Stimulated activated CD8-positive, alpha-beta memory T cell treated with anti-CD3 and anti-CD28 coated beads, Interleukin-15, amount 100 ng/mL, for 48 hours (primary cell): ENCODE results near the gene HIF3A.
"Not testable (repeated sequence)": the region's sequence is repeated elsewhere in the genome, so short reads cannot be mapped to it uniquely, and the experiment has no call there.

ENCODE experiments used
- DNase-seq, 2 donors: peaks; one replicate each; pipeline ENCODE4 v3.0.0-alpha.2; 2020; ENCODE audit warnings: low read depth in 2 of 2

HIF3A gene

GRCh38 chr19:46357846-46358583, 61.2 kb downstream of the HIF3A start:
- DNase-seq, result no peak

- DNase-seq, result no peak
These were observed 65.1 kb downstream of the HIF3A start for GRCh38 chr19:46361915-46362314.

GRCh38 chr19:46364359-46364758, 67.5 kb downstream of the HIF3A start:
- no peak for DNase-seq

- no peak for DNase-seq
These were observed 68.7 kb downstream of the HIF3A start for GRCh38 chr19:46365561-46365960.

- no peak for DNase-seq
These were observed 69.9 kb downstream of the HIF3A start for GRCh38 chr19:46366620-46367292.

- no peak for DNase-seq
These were observed 70.6 kb downstream of the HIF3A start for GRCh38 chr19:46367426-46367825.

GRCh38 chr19:46368116-46368515, 71.3 kb downstream of the HIF3A start:
- no peak for DNase-seq

GRCh38 chr19:46369817-46370216, 73.0 kb downstream of the HIF3A start:
- DNase-seq, result no peak

GRCh38 chr19:46371371-46371901, 74.6 kb downstream of the HIF3A start:
- no peak for DNase-seq

- no peak for DNase-seq
These were observed 76.2 kb downstream of the HIF3A start for GRCh38 chr19:46372901-46373490.

- DNase-seq, result no peak
These were observed 76.9 kb downstream of the HIF3A start for GRCh38 chr19:46373491-46374359.

- DNase-seq, result no peak
These were observed 78.0 kb downstream of the HIF3A start for GRCh38 chr19:46374536-46375475.

GRCh38 chr19:46375476-46376067, 78.7 kb downstream of the HIF3A start:
- not testable (repeated sequence) for DNase-seq

GRCh38 chr19:46376241-46377153, 79.7 kb downstream of the HIF3A start:
- no peak for DNase-seq

GRCh38 chr19:46378268-46378667, 81.4 kb downstream of the HIF3A start:
- DNase-seq, result no peak

- DNase-seq, result no peak
These were observed 83.8 kb downstream of the HIF3A start for GRCh38 chr19:46380690-46381089.

GRCh38 chr19:46381346-46381745, 84.5 kb downstream of the HIF3A start:
- DNase-seq, result no peak

- no peak for DNase-seq
These were observed 85.0 kb downstream of the HIF3A start for GRCh38 chr19:46381756-46382345.
